ENCODE data around the gene SARS1. TPM values are rescaled to one million over a fixed set of nuclear protein-coding genes. Genes with fewer than 3 reads are reported as not detected.

Gene SARS1
- polyA plus RNA-seq, 1 of the 3 experiments (the other 2 are of a cell fraction): 98.3 TPM

DNA sequence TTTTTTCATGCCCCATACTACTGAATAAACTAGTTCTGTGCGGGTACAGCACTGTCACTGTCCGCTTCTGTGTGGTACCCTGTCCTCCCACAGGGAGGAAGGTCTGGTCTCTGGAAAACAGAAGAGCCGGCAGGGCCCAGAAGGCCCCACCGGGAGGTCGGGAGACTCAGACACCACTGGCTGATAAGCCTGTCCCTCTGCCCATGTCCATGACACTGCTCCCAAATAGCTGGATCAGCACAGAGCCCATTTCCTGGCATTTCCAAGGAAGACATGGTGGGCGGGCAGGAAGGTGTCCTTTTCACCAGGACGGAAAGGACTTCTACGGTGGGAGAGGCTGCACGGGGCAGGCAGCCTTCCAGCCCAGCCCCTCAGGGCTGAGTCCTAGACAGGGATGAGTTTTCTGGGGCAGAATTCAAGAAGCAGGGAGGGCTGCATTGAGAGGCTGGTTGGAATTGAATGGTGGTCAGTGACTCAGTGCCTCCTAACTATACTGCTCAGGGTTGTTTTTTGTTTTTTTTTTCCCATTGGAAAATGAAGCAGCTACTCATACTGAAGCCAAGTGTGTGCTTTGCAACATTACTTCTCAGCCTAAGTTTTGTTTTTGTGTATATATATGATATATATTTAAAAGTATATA, 62.1 kb downstream of the SARS1 start:
- H3K27ac ChIP-seq (ENCODE audit: low read depth in 2 of 2, low read length in 1 of 2): peak overlapping the region in 1 of 2 experiments; percentile 83; a peak in 2 of 4 replicates

DNA sequence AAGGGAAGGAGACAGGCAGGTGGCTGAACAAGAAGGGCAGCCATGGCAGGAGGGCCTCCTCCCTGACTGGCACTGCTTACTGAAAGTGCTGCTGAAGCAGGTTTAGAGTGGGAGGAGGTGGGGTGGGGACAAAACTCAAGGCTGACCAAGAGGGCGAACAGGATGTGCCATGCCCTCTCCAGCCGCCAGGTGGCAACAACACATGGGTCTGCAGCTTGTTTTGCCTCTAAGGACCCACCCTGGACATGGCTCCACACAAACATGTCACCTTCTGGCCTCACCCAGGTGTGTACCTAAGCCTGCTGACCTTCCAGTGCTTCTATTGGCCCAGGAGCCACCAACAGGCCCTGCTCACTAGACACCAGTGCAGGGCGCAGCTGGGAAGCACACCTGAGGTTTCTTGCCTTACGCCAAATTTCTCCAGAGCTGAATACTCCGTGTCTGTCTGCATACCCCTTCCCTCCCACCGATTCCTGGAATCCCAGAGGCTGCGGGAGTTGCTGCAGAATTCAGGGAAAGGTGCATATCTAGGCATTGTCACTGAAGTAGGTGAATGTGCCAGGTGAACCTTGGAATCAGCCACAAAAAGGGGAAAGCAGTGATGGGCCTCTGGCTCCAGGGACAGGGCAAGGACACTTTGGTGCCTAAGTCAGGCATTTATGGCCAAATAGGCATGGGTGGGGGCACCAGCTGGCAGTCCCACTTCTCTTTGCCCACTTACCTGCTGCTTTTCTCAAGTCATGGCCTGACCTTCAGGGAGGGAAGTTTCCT, 63.9 kb downstream of the SARS1 start:
- Histone ChIP-seq H3K4me1 (ENCODE audit: control insufficient read depth in 1 of 2, insufficient read depth in 2 of 2, low read depth in 1 of 2, low read length in 1 of 2) (peaks cover 15 to 38% of the 10 kb centered on the region in 2 experiments), H3K4me2 (no peak overlapping the region), H3K27ac (ENCODE audit: low read depth in 2 of 2, low read length in 1 of 2) (peak overlapping the region in 1 of 2 experiments; percentile 44; a peak in 2 of 4 replicates), H3K27me3 (ENCODE audit: insufficient read depth) (no peaks in the 10 kb centered on the region), H3K9ac (no peak overlapping the region), H4K20me1 (ENCODE audit: insufficient read depth) (no peaks in the 10 kb centered on the region), H3K9me3 (no peaks in the 10 kb centered on the region), H3F3A (replicated peaks; ENCODE audit: insufficient read depth) (peaks cover 16% of the 10 kb centered on the region), H3K79me2 (ENCODE audit: insufficient read depth) (peaks cover 22% of the 10 kb centered on the region; the same call in 1 of the 2 replicates), H3K36me3 (replicated peaks in 1 of 2; ENCODE audit: control insufficient read depth in 1 of 2, insufficient read depth in 2 of 2, low read length in 1 of 2) (no peaks in the 10 kb centered on the region), H3K9me2 (no peaks in the 10 kb centered on the region), H3K4me3 (ENCODE audit: low read depth in 2 of 2, low read length in 1 of 2) (no peak overlapping the region; a peak in 1 of 4 replicates), H2AFZ (ENCODE audit: low read depth) (no peak overlapping the region)
- CTCF ChIA-PET: interaction anchor here (0.6 to 8.7 kb wide), 30 partner anchors 10 to 271 kb away, joined by 3 to 252 read pairs (median 4); partner anchors contain the start of genes CELSR2, CYB561D1, GNAI3 and MYBPHL
- WGBS (ENCODE audit: low lambda C conversion rate): 78% methylated on average over 6 of the region's 7 CpGs
- POLR2A ChIA-PET: interaction anchor here (1.0 to 2.1 kb wide), 2 partner anchors 121 to 254 kb away, joined by 3 to 14 read pairs; partner anchors contain the start of gene SORT1
- TF ChIP-seq YY1 (IDR thresholded peaks at IDR 0.05; ENCODE audit: low read depth) (no peak), JUND (IDR thresholded peaks at IDR 0.05) (no peak), NRF1 (IDR thresholded peaks at IDR 0.05; ENCODE audit: low read depth, low read length) (0 out of 2 replicates have a peak, but pooled peaks have one; percentile 21), GABPA (IDR thresholded peaks at IDR 0.05; ENCODE audit: low read depth) (no peak), RAD21 (IDR thresholded peaks at IDR 0.05; ENCODE audit: low read length) (peak; percentile 77), TCF12 (IDR thresholded peaks at IDR 0.05) (no peak), TAF1 (IDR thresholded peaks at IDR 0.05; ENCODE audit: borderline replicate concordance, low read depth, low read length) (no peak), SMC3 (IDR thresholded peaks at IDR 0.05; ENCODE audit: low read depth, low read length) (peak; percentile 96), POLR2AphosphoS5 (IDR thresholded peaks at IDR 0.05; ENCODE audit: low read depth, low read length) (no peak), RXRA (IDR thresholded peaks at IDR 0.05; ENCODE audit: borderline replicate concordance, low read depth) (no peak)
- TF ChIP-seq, protein P1, sequence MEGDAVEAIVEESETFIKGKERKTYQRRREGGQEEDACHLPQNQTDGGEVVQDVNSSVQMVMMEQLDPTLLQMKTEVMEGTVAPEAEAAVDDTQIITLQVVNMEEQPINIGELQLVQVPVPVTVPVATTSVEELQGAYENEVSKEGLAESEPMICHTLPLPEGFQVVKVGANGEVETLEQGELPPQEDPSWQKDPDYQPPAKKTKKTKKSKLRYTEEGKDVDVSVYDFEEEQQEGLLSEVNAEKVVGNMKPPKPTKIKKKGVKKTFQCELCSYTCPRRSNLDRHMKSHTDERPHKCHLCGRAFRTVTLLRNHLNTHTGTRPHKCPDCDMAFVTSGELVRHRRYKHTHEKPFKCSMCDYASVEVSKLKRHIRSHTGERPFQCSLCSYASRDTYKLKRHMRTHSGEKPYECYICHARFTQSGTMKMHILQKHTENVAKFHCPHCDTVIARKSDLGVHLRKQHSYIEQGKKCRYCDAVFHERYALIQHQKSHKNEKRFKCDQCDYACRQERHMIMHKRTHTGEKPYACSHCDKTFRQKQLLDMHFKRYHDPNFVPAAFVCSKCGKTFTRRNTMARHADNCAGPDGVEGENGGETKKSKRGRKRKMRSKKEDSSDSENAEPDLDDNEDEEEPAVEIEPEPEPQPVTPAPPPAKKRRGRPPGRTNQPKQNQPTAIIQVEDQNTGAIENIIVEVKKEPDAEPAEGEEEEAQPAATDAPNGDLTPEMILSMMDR (IDR thresholded peaks at IDR 0.05): peak; percentile 90
- DNase-seq: peak; percentile 88

More for the DNA sequence above, 62.1 kb downstream of the SARS1 start:
- H3K79me2 ChIP-seq (ENCODE audit: insufficient read depth): peaks cover 4% of the 10 kb centered on the region; the same call in 1 of the 2 replicates
- WGBS (ENCODE audit: low lambda C conversion rate): 61% methylated on average over 9 of the region's 9 CpGs
- CTCF ChIA-PET: interaction anchor here (0.7 to 8.7 kb wide), 18 partner anchors 13 to 256 kb away, joined by 3 to 252 read pairs (median 4); partner anchors contain the start of genes ATXN7L2, CELSR2, CYB561D1 and SORT1
- H3K9ac ChIP-seq: no peak overlapping the region; the same call in 1 of the 2 replicates
- H3K9me2 ChIP-seq: no peaks in the 10 kb centered on the region
- POLR2A ChIA-PET: interaction anchor here (0.6 to 0.7 kb wide), 2 partner anchors 61 to 122 kb away, joined by 3 read pairs; partner anchors contain the start of gene SORT1
- peaks cover 15 to 25% of the 10 kb centered on the region in 2 experiments for H3K4me1 ChIP-seq (ENCODE audit: control insufficient read depth in 1 of 2, insufficient read depth in 2 of 2, low read depth in 1 of 2, low read length in 1 of 2)
- TF ChIP-seq GATA2 (CRISPR knock-in tag; IDR thresholded peaks at IDR 0.05) (0 out of 2 replicates have a peak, but pooled peaks have one; percentile 15), NFIC (IDR thresholded peaks at IDR 0.05; ENCODE audit: borderline replicate concordance) (no peak), NRF1 (IDR thresholded peaks at IDR 0.05; ENCODE audit: low read depth, low read length) (no peak), SMC3 (IDR thresholded peaks at IDR 0.05; ENCODE audit: low read depth, low read length) (no peak), TEAD4 (IDR thresholded peaks at IDR 0.05; ENCODE audit: borderline replicate concordance, insufficient read depth) (no peak), EP300 (IDR thresholded peaks at IDR 0.05; ENCODE audit: borderline replicate concordance in 1 of 2, low read depth in 1 of 2, low read length in 1 of 2) (no peak)
- TF ChIP-seq, protein P2, sequence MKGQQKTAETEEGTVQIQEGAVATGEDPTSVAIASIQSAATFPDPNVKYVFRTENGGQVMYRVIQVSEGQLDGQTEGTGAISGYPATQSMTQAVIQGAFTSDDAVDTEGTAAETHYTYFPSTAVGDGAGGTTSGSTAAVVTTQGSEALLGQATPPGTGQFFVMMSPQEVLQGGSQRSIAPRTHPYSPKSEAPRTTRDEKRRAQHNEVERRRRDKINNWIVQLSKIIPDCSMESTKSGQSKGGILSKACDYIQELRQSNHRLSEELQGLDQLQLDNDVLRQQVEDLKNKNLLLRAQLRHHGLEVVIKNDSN (IDR thresholded peaks at IDR 0.05; ENCODE audit: borderline replicate concordance, low read depth): no peak
- TF ChIP-seq, protein P3, sequence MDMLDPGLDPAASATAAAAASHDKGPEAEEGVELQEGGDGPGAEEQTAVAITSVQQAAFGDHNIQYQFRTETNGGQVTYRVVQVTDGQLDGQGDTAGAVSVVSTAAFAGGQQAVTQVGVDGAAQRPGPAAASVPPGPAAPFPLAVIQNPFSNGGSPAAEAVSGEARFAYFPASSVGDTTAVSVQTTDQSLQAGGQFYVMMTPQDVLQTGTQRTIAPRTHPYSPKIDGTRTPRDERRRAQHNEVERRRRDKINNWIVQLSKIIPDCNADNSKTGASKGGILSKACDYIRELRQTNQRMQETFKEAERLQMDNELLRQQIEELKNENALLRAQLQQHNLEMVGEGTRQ (IDR thresholded peaks at IDR 0.05; ENCODE audit: borderline replicate concordance, low read depth, low read length): no peak
- no peaks in the 10 kb centered on the region for H3K27me3 ChIP-seq (ENCODE audit: insufficient read depth)
- H3F3A ChIP-seq (replicated peaks; ENCODE audit: insufficient read depth): peaks cover 16% of the 10 kb centered on the region
- no peaks in the 10 kb centered on the region for H3K36me3 ChIP-seq (replicated peaks in 1 of 2; ENCODE audit: control insufficient read depth in 1 of 2, insufficient read depth in 2 of 2, low read length in 1 of 2)
- peak; percentile 71 for DNase-seq
- peak overlapping the region; percentile 12 for H3K4me2 ChIP-seq
- no peaks in the 10 kb centered on the region for H3K9me3 ChIP-seq
- H4K20me1 ChIP-seq (ENCODE audit: insufficient read depth): no peaks in the 10 kb centered on the region
- H2AFZ ChIP-seq (ENCODE audit: low read depth): no peak overlapping the region
- H3K4me3 ChIP-seq (ENCODE audit: low read depth in 2 of 2, low read length in 1 of 2): no peak overlapping the region
